HepG2 (cell line): Measurements from ENCODE around the gene CS.

Experiments used
- AHDC1 ChIP-seq: sonication (generic); formaldehyde crosslinking; IDR thresholded peaks from 2 replicates; pipeline ENCODE4 v1.5.1; 2020; ENCODE audit warnings: mild to moderate bottlenecking, missing genetic modification reagents, borderline replicate concordance
- CTCF ChIP-seq: sonication (generic); formaldehyde crosslinking; IDR thresholded peaks from 2 replicates; pipeline ENCODE4 v1.5.0; 2020; ENCODE audit warnings: mild to moderate bottlenecking, missing genetic modification reagents, moderate library complexity
- E2F1 ChIP-seq: sonication (generic); formaldehyde crosslinking; IDR thresholded peaks from 2 replicates; pipeline ENCODE4 v1.5.0; 2020; ENCODE audit warnings: missing genetic modification reagents
- PHF8 ChIP-seq: sonication (generic); formaldehyde crosslinking; IDR thresholded peaks from 2 replicates; pipeline ENCODE4 v1.5.0; 2020; ENCODE audit warnings: missing genetic modification reagents
- POLR2A ChIP-seq, 2 experiments: IDR thresholded peaks; 2 replicates each; pipeline ENCODE4 v1.6.1; 2011; ENCODE audit warnings: low read depth in 2 of 2, low read length in 2 of 2, mild to moderate bottlenecking in 1 of 2, moderate library complexity in 1 of 2; ENCODE audit not compliant: insufficient read depth in 1 of 2
- PRDM4 ChIP-seq: sonication (generic); formaldehyde crosslinking; IDR thresholded peaks from 2 replicates; pipeline ENCODE4 v1.9.0; 2021; ENCODE audit warnings: missing genetic modification reagents, borderline replicate concordance
- TFDP1 ChIP-seq: IDR thresholded peaks from 2 replicates; pipeline ENCODE4 v1.6.1; 2016; ENCODE audit warnings: missing compliant biosample characterization, missing genetic modification reagents, borderline replicate concordance

GRCh38 chr12:56243731-56244181 lies 56.4 kb downstream of the CS start:
- TF ChIP-seq AHDC1 (no peak), PHF8 (CRISPR knock-in tag) (no peak), E2F1 (CRISPR knock-in tag) (no peak), PRDM4 (CRISPR knock-in tag) (no peak), CTCF (no peak), TFDP1 (CRISPR knock-in tag) (no peak), POLR2A (IDR thresholded peaks at IDR 0.05; ENCODE audit: insufficient read depth in 1 of 2, low read depth in 2 of 2, low read length in 2 of 2) (no peak)
